Ovary (tissue), 9 donors: Measurements from ENCODE around the gene ADORA1. TPM values are rescaled to one million over a fixed set of nuclear protein-coding genes. Genes with fewer than 3 reads are reported as not detected.

Experiments used
- DNase-seq, 5 donors: peaks; one replicate each; pipeline ENCODE4 v3.0.0-alpha.2; 2019 to 2020
- H3K27ac ChIP-seq, 2 donors: fragments of 200-600 bp; one replicate each; pipeline versions ENCODE4 v1.5.1 to v1.8.0; 2019 to 2022
- H3K27me3 ChIP-seq: fragments of 200-600 bp; one replicate; pipeline ENCODE4 v1.8.0; 2022
- H3K36me3 ChIP-seq: fragments of 200-600 bp; sonication (generic); one replicate; pipeline ENCODE4 v1.5.1; 2019
- H3K4me1 ChIP-seq: one replicate; pipeline ENCODE4 v1.8.1; 2013; ENCODE audit warnings: mild to moderate bottlenecking, moderate library complexity; ENCODE audit not compliant: insufficient read depth
- H3K4me3 ChIP-seq: fragments of 200-600 bp; sonication (generic); one replicate; pipeline ENCODE4 v1.5.1; 2017
- H3K9me3 ChIP-seq, 2 donors: fragments of 200-600 bp in 1 of 2; sonication (generic) in 1 of 2; one replicate each; pipeline versions ENCODE4 v1.5.1 to v1.8.1; 2013 to 2019; ENCODE audit warnings: mild to moderate bottlenecking in 1 of 2, moderate library complexity in 1 of 2
- EP300 ChIP-seq: sonication (generic); formaldehyde crosslinking; IDR thresholded peaks from one replicate; pipeline ENCODE4 v1.6.1; 2017; ENCODE audit warnings: antibody characterized with exemption
- POLR2A ChIP-seq: fragments of 450-650 bp; IDR thresholded peaks from one replicate; pipeline ENCODE4 v1.6.1; 2017; ENCODE audit warnings: antibody characterized with exemption, mild to moderate bottlenecking, moderate library complexity
- WGBS, 3 donors: extraction: QIAGEN DNeasy Blood & Tissue Kit in 1 of 3; methylation state at CpG; one replicate each; pipeline versions ENCODE4 v1.1.5 to v1.1.7; 2013 to 2017; 5-methylcytosine and 5-hydroxymethylcytosine counted together
- intact Hi-C, 4 donors: fragments of 100-400 bp; cut with DNase I; formaldehyde crosslinking; loops; one replicate each; pipeline versions ENCODE4 v1.11.0 to v1.15.1; 2022 to 2023
- polyA plus RNA-seq, 2 donors: library from polyadenylated mRNA; stranded (reverse); fragments of 200-250 nt in 1 of 2; fragments of 350-450 nt in 1 of 2; fragmentation: Illumina TruSeq in 1 of 2; extraction: RNeasy Lipid Tissue Mini Kit (QIAGEN cat#74804) in 1 of 2; gene quantifications; one replicate each; pipeline ENCODE4 v1.2.3, GENCODE V29; 2013 to 2014
- total RNA-seq, 7 donors: library from RNA; depleted of rRNA in 2 of 7; stranded (reverse); fragments of >200 nt in 2 of 7; fragmentation: NEBNext Ultra II Directional in 3 of 7; extraction: Animal tissue kit (Norgen Biotek cat#: 25700) in 3 of 7; gene quantifications; one replicate each; pipeline versions ENCODE4 v1.1.0 to v1.2.4, GENCODE V29; 2016 to 2023
- TF ChIP-seq, protein P1 (sequence below), 3 donors: fragments of 450-650 bp in 2 of 3; fragments of 200-600 bp in 1 of 3; IDR thresholded peaks; one replicate each; pipeline versions ENCODE4 v1.5.1 to v1.8.0; 2016 to 2022; ENCODE audit warnings: antibody characterized with exemption in 3 of 3, mild to moderate bottlenecking in 1 of 3
- donor health status: DM: no; HTN: no; CAD: no; lungs with moderate emphysema.
- donor health status: DM: no; HTN: no; CAD: no.
- donor health status: Bipolar disorder and iron deficiency.
- donor health status: DM: yes; HTN: yes; CAD: no.
- donor health status: DM: no; HTN: no; CAD: no.
- donor health status: DM: yes; HTN: yes; CAD: no.

Gene ADORA1
- total and polyA plus RNA-seq, 9 donors: 0.15 to 1.3 (median 0.60) TPM

DNA sequence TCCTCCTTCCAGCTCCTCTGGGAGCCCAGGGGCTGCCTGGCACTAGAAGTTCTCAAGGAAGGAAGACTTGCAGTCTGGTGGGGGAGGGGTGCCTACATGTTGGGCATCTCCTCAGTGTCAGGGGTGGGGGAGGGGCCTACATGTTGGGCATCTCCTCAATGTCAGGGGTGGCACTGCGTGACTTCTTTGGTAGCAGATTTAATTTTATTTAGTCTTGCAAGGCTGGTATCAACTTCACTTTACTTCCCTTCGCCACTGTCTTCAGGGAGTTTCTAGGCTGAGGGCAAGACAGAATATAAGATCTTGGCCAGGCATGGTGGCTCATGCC lies 18.5 kb downstream of the ADORA1 start:
- Histone ChIP-seq H3K36me3 (no peaks in the 10 kb centered on the region), H3K9me3 (no peaks in the 10 kb centered on the region), H3K27me3 (no peaks in the 10 kb centered on the region), H3K4me1 (no peaks in the 10 kb centered on the region), H3K4me3 (no peak overlapping the region), H3K27ac (no peak overlapping the region)
- TF ChIP-seq, protein P1, sequence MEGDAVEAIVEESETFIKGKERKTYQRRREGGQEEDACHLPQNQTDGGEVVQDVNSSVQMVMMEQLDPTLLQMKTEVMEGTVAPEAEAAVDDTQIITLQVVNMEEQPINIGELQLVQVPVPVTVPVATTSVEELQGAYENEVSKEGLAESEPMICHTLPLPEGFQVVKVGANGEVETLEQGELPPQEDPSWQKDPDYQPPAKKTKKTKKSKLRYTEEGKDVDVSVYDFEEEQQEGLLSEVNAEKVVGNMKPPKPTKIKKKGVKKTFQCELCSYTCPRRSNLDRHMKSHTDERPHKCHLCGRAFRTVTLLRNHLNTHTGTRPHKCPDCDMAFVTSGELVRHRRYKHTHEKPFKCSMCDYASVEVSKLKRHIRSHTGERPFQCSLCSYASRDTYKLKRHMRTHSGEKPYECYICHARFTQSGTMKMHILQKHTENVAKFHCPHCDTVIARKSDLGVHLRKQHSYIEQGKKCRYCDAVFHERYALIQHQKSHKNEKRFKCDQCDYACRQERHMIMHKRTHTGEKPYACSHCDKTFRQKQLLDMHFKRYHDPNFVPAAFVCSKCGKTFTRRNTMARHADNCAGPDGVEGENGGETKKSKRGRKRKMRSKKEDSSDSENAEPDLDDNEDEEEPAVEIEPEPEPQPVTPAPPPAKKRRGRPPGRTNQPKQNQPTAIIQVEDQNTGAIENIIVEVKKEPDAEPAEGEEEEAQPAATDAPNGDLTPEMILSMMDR (IDR thresholded peaks at IDR 0.05): no peak
- TF ChIP-seq EP300: no peak
- no peak for TF ChIP-seq POLR2A
- WGBS, 3 donors: 91 to 100% (median 100%) methylated on average over 2 of the region's 2 CpGs
- DNase-seq: no peak
- intact Hi-C loops: no loop called here

DNA sequence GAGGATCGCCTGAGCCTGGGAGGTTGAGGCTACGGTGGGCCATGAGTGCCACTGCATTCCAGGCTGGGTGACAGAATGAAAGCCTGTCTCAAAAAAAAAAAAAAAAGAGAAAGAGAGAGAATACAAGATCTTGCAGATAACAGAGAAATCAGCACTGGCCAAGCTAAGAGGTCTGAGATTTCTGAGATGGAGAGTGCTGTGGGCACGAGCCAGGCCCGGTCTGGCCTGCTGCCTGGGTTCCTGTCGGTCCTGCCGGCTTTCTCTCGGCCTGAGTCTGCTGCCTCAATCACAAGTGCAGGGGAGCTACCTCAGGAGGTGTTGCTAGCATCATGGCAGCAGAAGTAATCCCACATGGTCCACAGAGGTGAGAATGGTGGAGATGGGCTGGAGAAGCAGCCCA lies 19.0 kb downstream of the ADORA1 start:
- 79 to 90% (median 89%) methylated on average over 7 of the region's 7 CpGs for WGBS, 3 donors
- TF ChIP-seq POLR2A (no peak), EP300 (no peak)
- TF ChIP-seq, protein P1 (IDR thresholded peaks at IDR 0.05): no peak
- intact Hi-C loops: no loop called here

DNA sequence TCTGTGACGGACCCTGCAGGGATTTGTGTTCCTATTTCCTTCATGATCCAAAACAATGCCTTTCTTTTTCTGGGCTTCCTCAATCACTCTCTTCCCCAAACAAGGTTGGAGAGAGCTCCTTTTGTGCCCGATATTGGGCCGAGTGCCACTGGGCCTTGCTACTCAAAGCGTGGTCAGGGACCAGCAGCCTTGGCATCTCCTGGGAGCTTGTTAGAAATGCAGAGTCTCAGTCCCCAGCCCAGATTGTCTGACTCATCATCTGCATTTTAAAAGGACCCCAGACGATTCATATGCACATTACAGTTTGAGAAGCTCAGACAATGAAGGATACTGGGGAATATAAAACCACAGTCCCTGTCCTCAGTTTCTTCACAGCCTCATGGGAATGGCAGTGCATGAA lies 19.9 kb downstream of the ADORA1 start:
- WGBS, 3 donors: 84 to 89% (median 87%) methylated on average over 5 of the region's 5 CpGs

More for the DNA sequence above, 19.0 kb downstream of the ADORA1 start:
- Histone ChIP-seq H3K36me3 (no peaks in the 10 kb centered on the region), H3K4me3 (no peak overlapping the region), H3K9me3 (no peaks in the 10 kb centered on the region), H3K27ac (no peak overlapping the region), H3K27me3 (no peaks in the 10 kb centered on the region), H3K4me1 (no peaks in the 10 kb centered on the region)
- no peak for DNase-seq

DNA sequence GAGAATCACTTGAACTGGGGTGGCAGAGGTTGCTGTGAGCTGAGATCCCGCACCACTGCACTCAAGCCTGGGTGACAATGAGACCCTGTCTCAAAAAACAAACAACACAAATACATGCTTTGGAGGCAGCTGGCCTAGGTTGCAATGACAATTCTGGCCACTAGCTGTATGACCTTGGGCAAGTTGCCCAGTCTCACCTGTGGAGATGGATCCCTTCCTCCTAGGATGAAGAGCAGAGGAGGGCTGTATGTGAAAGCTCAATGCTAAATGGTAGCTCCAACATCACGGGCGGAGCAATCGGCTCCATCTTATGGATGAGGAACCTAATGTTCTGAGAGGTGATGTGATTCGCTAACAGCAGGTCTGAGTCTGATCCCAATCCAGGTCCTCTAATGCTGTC lies 20.6 kb downstream of the ADORA1 start:
- H3K27ac ChIP-seq: no peak overlapping the region
- intact Hi-C loops: no loop called here
- no peaks in the 10 kb centered on the region for H3K36me3 ChIP-seq
- no peaks in the 10 kb centered on the region for H3K9me3 ChIP-seq
- WGBS, 3 donors: 96 to 97% (median 97%) methylated on average over 5 of the region's 5 CpGs
- TF ChIP-seq, protein P1 (IDR thresholded peaks at IDR 0.05): no peak
- TF ChIP-seq POLR2A (no peak), EP300 (no peak)
- H3K4me1 ChIP-seq: no peaks in the 10 kb centered on the region
- H3K27me3 ChIP-seq: no peaks in the 10 kb centered on the region
- no peak overlapping the region for H3K4me3 ChIP-seq
- DNase-seq: no peak

More for the DNA sequence above, 19.9 kb downstream of the ADORA1 start:
- no peaks in the 10 kb centered on the region for H3K27me3 ChIP-seq
- intact Hi-C loops: no loop called here
- H3K9me3 ChIP-seq: no peaks in the 10 kb centered on the region
- DNase-seq: no peak
- no peaks in the 10 kb centered on the region for H3K4me1 ChIP-seq
- no peak overlapping the region for H3K27ac ChIP-seq
- H3K4me3 ChIP-seq: no peak overlapping the region
- no peaks in the 10 kb centered on the region for H3K36me3 ChIP-seq
- TF ChIP-seq EP300 (no peak), POLR2A (no peak)
- TF ChIP-seq, protein P1 (IDR thresholded peaks at IDR 0.05): no peak

DNA sequence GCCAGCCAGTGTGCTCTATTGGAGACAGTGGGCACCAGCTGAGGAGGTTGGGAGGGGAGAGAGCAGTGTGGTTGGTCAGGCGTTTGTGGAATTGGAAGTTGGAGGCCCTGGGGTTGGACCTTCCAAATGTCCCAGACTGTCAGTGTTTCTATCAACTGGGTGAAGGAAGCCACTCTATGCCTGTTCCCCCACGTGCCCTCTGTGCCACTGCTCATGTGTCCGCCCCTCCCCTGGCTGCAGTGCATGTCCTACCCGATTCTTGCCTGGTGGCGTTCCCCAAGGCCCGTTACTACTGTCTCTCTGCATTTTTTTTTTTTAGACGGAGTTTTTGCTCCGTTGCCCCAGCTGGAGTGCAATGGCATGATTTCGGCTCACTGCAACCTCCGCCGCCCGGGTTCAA lies 21.1 kb downstream of the ADORA1 start:
- DNase-seq: no peak
- H3K27me3 ChIP-seq: no peaks in the 10 kb centered on the region
- intact Hi-C loops: no loop called here
- H3K27ac ChIP-seq: no peak overlapping the region
- TF ChIP-seq EP300: no peak
- TF ChIP-seq POLR2A: no peak
- TF ChIP-seq, protein P1 (IDR thresholded peaks at IDR 0.05): no peak
- H3K9me3 ChIP-seq: no peaks in the 10 kb centered on the region
- no peaks in the 10 kb centered on the region for H3K4me1 ChIP-seq
- WGBS, 3 donors: 89 to 94% (median 92%) methylated on average over 12 of the region's 12 CpGs
- H3K4me3 ChIP-seq: no peak overlapping the region
- no peaks in the 10 kb centered on the region for H3K36me3 ChIP-seq
